ENCODE measurements around the gene IKZF1.

The IKZF1 gene

DNA sequence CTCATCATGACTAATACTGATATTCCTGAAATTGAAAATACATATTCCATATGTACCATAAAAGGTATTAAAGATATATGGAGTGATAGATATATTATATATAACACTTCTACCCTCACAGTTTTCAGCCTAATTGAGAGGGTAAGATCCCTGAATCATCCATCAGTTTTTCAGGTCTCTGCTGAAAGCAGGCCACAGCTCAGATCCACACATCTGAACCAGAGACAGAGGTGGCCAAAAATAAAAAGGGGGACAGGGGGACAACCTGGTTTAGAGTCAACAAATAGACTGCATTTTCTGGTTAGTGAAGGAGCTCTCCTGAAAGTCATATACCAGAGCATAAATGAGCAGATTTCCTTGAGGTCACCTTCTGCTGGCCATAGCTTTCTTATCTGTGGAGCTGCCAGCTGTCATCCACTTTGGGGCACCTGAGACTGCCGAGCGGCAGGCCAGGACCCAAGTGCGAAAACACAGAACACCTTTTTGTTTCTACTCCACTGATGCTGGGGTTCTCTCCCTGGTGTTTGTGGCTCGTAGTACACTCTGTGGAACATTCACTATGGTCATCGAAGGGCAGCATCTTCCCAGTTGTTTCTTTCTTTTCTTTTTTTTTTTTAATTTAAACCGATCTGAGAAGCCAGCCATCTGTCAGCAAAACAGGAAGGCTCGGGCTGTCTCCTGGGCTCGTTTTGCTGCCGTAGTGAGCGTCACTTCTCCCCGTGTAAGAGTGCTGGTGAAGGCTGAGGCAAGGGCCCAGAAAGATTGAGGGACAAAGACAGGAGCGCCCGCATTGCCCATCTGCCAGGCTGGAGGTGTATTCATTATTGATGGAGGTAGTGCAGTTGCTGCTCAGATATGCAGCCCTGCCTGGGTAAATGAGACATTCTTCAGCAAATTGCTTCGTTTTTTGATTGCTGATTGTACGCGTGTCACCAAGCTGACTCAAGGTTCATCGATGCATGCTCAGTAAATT lies 13.5 kb downstream of the IKZF1 start:
- no peak overlapping the region for H3K4me3 ChIP-seq (ENCODE audit: control insufficient read depth, low read depth, low read length)
- no peak for DNase-seq (ENCODE audit: low read depth)
- TF ChIP-seq, protein P1, sequence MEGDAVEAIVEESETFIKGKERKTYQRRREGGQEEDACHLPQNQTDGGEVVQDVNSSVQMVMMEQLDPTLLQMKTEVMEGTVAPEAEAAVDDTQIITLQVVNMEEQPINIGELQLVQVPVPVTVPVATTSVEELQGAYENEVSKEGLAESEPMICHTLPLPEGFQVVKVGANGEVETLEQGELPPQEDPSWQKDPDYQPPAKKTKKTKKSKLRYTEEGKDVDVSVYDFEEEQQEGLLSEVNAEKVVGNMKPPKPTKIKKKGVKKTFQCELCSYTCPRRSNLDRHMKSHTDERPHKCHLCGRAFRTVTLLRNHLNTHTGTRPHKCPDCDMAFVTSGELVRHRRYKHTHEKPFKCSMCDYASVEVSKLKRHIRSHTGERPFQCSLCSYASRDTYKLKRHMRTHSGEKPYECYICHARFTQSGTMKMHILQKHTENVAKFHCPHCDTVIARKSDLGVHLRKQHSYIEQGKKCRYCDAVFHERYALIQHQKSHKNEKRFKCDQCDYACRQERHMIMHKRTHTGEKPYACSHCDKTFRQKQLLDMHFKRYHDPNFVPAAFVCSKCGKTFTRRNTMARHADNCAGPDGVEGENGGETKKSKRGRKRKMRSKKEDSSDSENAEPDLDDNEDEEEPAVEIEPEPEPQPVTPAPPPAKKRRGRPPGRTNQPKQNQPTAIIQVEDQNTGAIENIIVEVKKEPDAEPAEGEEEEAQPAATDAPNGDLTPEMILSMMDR (conservative IDR thresholded peaks at IDR 0.05; ENCODE audit: control insufficient read depth, insufficient read depth, low read depth, low read length): no peak

DNA sequence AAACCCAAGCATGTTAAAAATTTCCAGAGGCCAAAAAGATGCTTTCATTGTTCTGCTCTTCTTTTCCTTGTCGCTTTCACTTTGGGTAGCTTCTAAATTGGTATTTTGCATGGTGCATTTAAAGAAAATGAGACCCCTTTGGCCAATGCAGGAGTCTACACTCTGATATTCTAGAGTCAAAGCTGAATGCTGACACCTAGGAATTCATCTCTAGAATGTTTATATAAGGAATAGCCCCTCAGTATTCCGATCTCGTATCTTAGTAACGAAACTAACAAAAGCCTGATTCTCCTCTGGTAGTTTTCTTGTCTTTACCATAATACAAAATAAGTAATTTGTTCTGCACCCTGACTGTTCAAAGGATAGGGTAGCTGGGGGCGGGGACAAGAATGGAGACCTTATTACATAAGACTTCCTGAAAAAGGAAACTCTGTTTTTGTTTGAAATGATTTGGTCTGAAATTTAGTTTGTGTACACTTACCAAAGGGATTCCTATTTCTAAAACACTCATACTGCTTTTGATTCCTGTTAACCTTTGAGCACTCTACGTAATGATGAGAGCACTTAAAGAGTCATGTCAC lies 17.1 kb downstream of the IKZF1 start:
- TF ChIP-seq, protein P1 (conservative IDR thresholded peaks at IDR 0.05; ENCODE audit: control insufficient read depth, insufficient read depth, low read depth, low read length): no peak
- H3K4me3 ChIP-seq (ENCODE audit: control insufficient read depth, low read depth, low read length): no peak overlapping the region
- DNase-seq (ENCODE audit: low read depth): no peak

DNA sequence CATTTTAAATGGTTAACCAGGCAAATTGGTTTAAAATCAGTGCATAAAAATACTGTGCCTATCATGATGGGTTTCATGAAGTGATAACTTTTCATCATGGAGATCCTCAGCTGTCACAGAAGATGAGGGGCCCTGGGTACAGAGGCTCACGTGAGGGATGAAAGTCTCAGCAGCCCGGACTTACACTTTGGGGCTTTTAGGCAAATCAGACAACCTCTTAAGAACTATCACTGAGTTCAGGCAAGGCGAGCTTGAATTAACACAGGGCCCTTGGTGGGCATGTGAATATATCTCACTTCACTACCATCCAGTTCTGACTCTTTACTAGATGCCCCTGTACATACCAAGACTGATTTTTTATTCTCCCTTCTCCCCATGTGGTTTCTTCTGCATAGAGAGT lies 19.6 kb downstream of the IKZF1 start:
- TF ChIP-seq, protein P1 (conservative IDR thresholded peaks at IDR 0.05; ENCODE audit: control insufficient read depth, insufficient read depth, low read depth, low read length): no peak
- H3K4me3 ChIP-seq (ENCODE audit: control insufficient read depth, low read depth, low read length): no peak overlapping the region
- DNase-seq (ENCODE audit: low read depth): no peak

DNA sequence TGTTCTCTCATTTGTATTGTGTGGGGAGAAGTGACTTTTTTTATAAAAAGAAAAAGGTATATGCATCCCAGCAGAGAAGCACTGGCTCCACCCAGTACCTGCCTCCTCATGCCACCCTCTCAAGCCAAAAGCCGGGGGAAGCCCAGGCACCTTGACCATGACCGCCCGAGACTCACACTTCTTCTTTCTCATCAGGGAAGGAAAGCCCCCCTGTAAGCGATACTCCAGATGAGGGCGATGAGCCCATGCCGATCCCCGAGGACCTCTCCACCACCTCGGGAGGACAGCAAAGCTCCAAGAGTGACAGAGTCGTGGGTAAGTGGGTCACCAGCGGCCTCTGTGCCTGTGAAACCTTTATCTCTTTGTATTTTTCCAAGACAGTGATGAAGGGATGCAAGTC lies 22.9 kb downstream of the IKZF1 start:
- H3K4me3 ChIP-seq (ENCODE audit: control insufficient read depth, low read depth, low read length): no peak overlapping the region
- TF ChIP-seq, protein P1 (conservative IDR thresholded peaks at IDR 0.05; ENCODE audit: control insufficient read depth, insufficient read depth, low read depth, low read length): no peak
- no peak for DNase-seq (ENCODE audit: low read depth)

DNA sequence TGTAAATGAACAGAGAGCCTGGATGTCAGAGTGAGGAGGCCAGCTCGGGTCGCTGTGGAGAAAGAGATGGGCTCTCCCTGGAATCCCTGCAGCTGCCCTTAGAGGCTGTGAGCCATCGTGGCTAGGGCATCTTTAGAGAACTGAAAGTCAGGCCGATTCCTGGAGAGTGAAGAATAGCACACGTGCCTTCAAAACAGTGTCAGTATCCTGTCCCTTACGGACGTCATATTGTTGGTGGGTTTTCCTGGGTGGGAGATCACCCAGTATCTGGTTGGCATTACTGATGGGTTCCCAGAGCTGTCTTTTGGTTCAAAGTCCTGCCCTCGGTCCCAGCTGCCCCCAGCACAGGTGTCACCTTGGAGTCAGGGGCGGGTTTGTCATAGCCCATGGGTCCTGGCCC lies 25.3 kb downstream of the IKZF1 start:
- no peak for DNase-seq (ENCODE audit: low read depth)
- TF ChIP-seq, protein P1 (conservative IDR thresholded peaks at IDR 0.05; ENCODE audit: control insufficient read depth, insufficient read depth, low read depth, low read length): no peak
- no peak overlapping the region for H3K4me3 ChIP-seq (ENCODE audit: control insufficient read depth, low read depth, low read length)

DNA sequence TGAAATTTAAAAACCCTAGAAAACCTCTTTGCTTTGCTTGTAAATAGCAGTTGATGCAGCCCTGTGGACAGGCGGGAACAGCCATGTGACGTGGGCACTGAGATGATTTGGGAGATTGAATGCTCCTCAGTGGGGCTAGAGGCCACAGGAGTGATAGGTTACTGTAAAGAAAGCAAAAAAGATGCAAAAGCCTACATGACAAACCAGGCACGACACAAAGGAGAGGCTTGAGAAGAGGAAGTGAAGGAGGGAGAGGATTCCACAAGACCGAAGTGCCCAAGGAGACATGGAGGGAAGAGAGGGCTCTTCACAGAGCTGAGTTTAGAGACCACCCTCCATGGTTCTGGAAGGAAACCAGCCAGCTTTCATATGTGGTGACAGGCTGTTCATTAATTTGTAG lies 25.7 kb downstream of the IKZF1 start:
- TF ChIP-seq, protein P1 (conservative IDR thresholded peaks at IDR 0.05; ENCODE audit: control insufficient read depth, insufficient read depth, low read depth, low read length): no peak

More for the DNA sequence above, 25.7 kb downstream of the IKZF1 start:
- H3K4me3 ChIP-seq (ENCODE audit: control insufficient read depth, low read depth, low read length): no peak overlapping the region
- no peak for DNase-seq (ENCODE audit: low read depth)
